Measurements from ENCODE around the gene USP24.

USP24 gene

GRCh38 chr1:55018395-55018794 is 196.8 kb downstream of the USP24 start:
- no peak for DNase-seq

All from activated CD8-positive, alpha-beta memory T cell treated with anti-CD3 and anti-CD28 coated beads, Interleukin-2, amount 50 U/mL, for 4 hours (primary cell).